ENCODE results near the gene PNMA8A.

Gene PNMA8A

GRCh38 chr19:46513461-46514236 lies 42.3 kb upstream of the PNMA8A start:
- no peaks in the 10 kb centered on the region for H3K79me2 ChIP-seq (ENCODE audit: insufficient read depth, low read length)
- H3K27ac ChIP-seq (ENCODE audit: low read depth, low read length, poor library complexity, severe bottlenecking): no peak overlapping the region
- peak; percentile 90 for TF ChIP-seq CTCF (IDR thresholded peaks at IDR 0.05; ENCODE audit: low read length)
- no peak for TF ChIP-seq EZH2 (IDR thresholded peaks at IDR 0.05; ENCODE audit: borderline replicate concordance, low read length)
- no peak overlapping the region for H3K4me3 ChIP-seq (ENCODE audit: low read depth, low read length, poor library complexity, severe bottlenecking)
- H3K4me1 ChIP-seq (ENCODE audit: insufficient read depth, low read length, severe bottlenecking): no peaks in the 10 kb centered on the region
- no peaks in the 10 kb centered on the region for H3F3A ChIP-seq (ENCODE audit: insufficient read depth, low read length)
- no peak overlapping the region for H3K4me2 ChIP-seq (ENCODE audit: low read length)
- no peaks in the 10 kb centered on the region for H3K36me3 ChIP-seq (ENCODE audit: insufficient read depth, low read length)
- H3K9me2 ChIP-seq (ENCODE audit: low read depth, low read length): no peaks in the 10 kb centered on the region
- H4K20me1 ChIP-seq (ENCODE audit: insufficient read depth, low read length): no peaks in the 10 kb centered on the region
- no peaks in the 10 kb centered on the region; the same call in 1 of the 2 replicates for H3K27me3 ChIP-seq (ENCODE audit: insufficient read depth, low read length)
- H2AFZ ChIP-seq (ENCODE audit: low read length): no peak overlapping the region
- no peaks in the 10 kb centered on the region for H3K9me3 ChIP-seq (ENCODE audit: low read length)
- no peak overlapping the region for H3K9ac ChIP-seq (ENCODE audit: low read length)

DNA sequence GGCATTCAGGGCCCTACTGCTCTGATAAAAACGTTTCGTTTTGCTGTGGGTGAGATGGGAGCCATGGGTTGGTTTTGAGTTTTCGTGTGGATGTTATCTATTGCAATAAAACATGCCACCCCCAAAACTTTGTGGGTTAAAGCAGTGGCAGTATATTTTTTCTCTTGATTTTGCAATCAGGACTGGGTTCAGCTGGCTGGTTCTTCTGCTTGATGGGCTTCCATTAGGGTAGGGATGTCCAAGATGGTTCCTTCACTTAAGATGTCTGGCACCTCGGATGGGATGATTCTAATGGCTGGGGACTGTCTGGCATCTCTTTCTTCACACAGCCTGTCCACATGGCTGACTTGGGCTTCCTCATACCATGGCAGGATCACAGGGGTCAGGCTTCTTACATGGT lies 39.9 kb upstream of the PNMA8A start:
- Histone ChIP-seq H3K4me1 (ENCODE audit: insufficient read depth, low read length, severe bottlenecking) (no peaks in the 10 kb centered on the region), H3K4me2 (ENCODE audit: low read length) (no peak overlapping the region), H3K36me3 (ENCODE audit: insufficient read depth, low read length) (no peaks in the 10 kb centered on the region), H3K9me3 (ENCODE audit: low read length) (no peaks in the 10 kb centered on the region), H2AFZ (ENCODE audit: low read length) (no peak overlapping the region), H3K79me2 (ENCODE audit: insufficient read depth, low read length) (no peaks in the 10 kb centered on the region), H4K20me1 (ENCODE audit: insufficient read depth, low read length) (no peaks in the 10 kb centered on the region), H3K4me3 (ENCODE audit: low read depth, low read length, poor library complexity, severe bottlenecking) (no peak overlapping the region), H3K27ac (ENCODE audit: low read depth, low read length, poor library complexity, severe bottlenecking) (no peak overlapping the region), H3F3A (ENCODE audit: insufficient read depth, low read length) (no peaks in the 10 kb centered on the region), H3K27me3 (ENCODE audit: insufficient read depth, low read length) (no peaks in the 10 kb centered on the region; the same call in 1 of the 2 replicates), H3K9ac (ENCODE audit: low read length) (no peak overlapping the region), H3K9me2 (ENCODE audit: low read depth, low read length) (no peaks in the 10 kb centered on the region)
- TF ChIP-seq EZH2 (IDR thresholded peaks at IDR 0.05; ENCODE audit: borderline replicate concordance, low read length): no peak
- TF ChIP-seq CTCF (IDR thresholded peaks at IDR 0.05; ENCODE audit: low read length): no peak

- TF ChIP-seq CTCF (IDR thresholded peaks at IDR 0.05; ENCODE audit: low read length): no peak
- TF ChIP-seq EZH2 (IDR thresholded peaks at IDR 0.05; ENCODE audit: borderline replicate concordance, low read length): no peak
- H3K9me3 ChIP-seq (ENCODE audit: low read length): no peaks in the 10 kb centered on the region
- no peak overlapping the region for H3K4me2 ChIP-seq (ENCODE audit: low read length)
- no peak overlapping the region for H3K9ac ChIP-seq (ENCODE audit: low read length)
- no peak overlapping the region for H3K27ac ChIP-seq (ENCODE audit: low read depth, low read length, poor library complexity, severe bottlenecking)
- no peaks in the 10 kb centered on the region for H3K4me1 ChIP-seq (ENCODE audit: insufficient read depth, low read length, severe bottlenecking)
- H3K79me2 ChIP-seq (ENCODE audit: insufficient read depth, low read length): no peaks in the 10 kb centered on the region
- no peaks in the 10 kb centered on the region; the same call in 1 of the 2 replicates for H3K27me3 ChIP-seq (ENCODE audit: insufficient read depth, low read length)
- H4K20me1 ChIP-seq (ENCODE audit: insufficient read depth, low read length): no peaks in the 10 kb centered on the region
- H3K9me2 ChIP-seq (ENCODE audit: low read depth, low read length): no peaks in the 10 kb centered on the region
- no peaks in the 10 kb centered on the region for H3F3A ChIP-seq (ENCODE audit: insufficient read depth, low read length)
- H3K4me3 ChIP-seq (ENCODE audit: low read depth, low read length, poor library complexity, severe bottlenecking): no peak overlapping the region
- no peak overlapping the region for H2AFZ ChIP-seq (ENCODE audit: low read length)
- no peaks in the 10 kb centered on the region for H3K36me3 ChIP-seq (ENCODE audit: insufficient read depth, low read length)
These were observed 36.8 kb upstream of the PNMA8A start for GRCh38 chr19:46508206-46508605.
